ENCODE data around the gene CD2BP2.

CD2BP2 gene

GRCh38 chr16:30378236-30379157 is 23.4 kb upstream of the CD2BP2 start:
- DNase-seq (ENCODE audit: low read depth in 2 of 2) = peak; percentile 98 to 99

- DNase-seq (ENCODE audit: low read depth in 2 of 2) = peak; percentile 63 to 73
Measured at GRCh38 chr16:30377812-30378235, 22.7 kb upstream of the CD2BP2 start.

- DNase-seq (ENCODE audit: low read depth in 2 of 2) = no peak
Measured at GRCh38 chr16:30377050-30377811, 22.1 kb upstream of the CD2BP2 start.

GRCh38 chr16:30376461-30376902 is 21.4 kb upstream of the CD2BP2 start:
- DNase-seq (ENCODE audit: low read depth in 2 of 2) = no peak

- no peak for DNase-seq (ENCODE audit: low read depth in 2 of 2)
Measured at GRCh38 chr16:30375864-30376263, 20.8 kb upstream of the CD2BP2 start.

- no peak for DNase-seq (ENCODE audit: low read depth in 2 of 2)
Measured at GRCh38 chr16:30374538-30374937, 19.4 kb upstream of the CD2BP2 start, which contains the start of gene MYL11. Gene MYL11 (plus strand): TSS chr16:30374802. CDS start chr16:30374858, 56 bp downstream.

- DNase-seq (ENCODE audit: low read depth in 2 of 2) = no peak
Measured at GRCh38 chr16:30372725-30373124, 17.6 kb upstream of the CD2BP2 start.

GRCh38 chr16:30372038-30372712 is 17.1 kb upstream of the CD2BP2 start:
- no peak for DNase-seq (ENCODE audit: low read depth in 2 of 2)

- DNase-seq (ENCODE audit: low read depth in 2 of 2) = no peak
Measured at GRCh38 chr16:30371248-30371816, 16.2 kb upstream of the CD2BP2 start.

GRCh38 chr16:30370456-30371247 is 15.5 kb upstream of the CD2BP2 start, which contains the start of gene TBC1D10B:
Gene TBC1D10B (minus strand): TSS chr16:30370494. CDS start chr16:30370183, 311 bp downstream.
- peak; percentile 97 to 98 for DNase-seq (ENCODE audit: low read depth in 2 of 2)

GRCh38 chr16:30369938-30370455 is 14.9 kb upstream of the CD2BP2 start:
- no peak for DNase-seq (ENCODE audit: low read depth in 2 of 2)

GRCh38 chr16:30369091-30369937 is 14.2 kb upstream of the CD2BP2 start:
- DNase-seq (ENCODE audit: low read depth in 2 of 2) = no peak

- DNase-seq (ENCODE audit: low read depth in 2 of 2) = no peak
Measured at GRCh38 chr16:30368792-30369090, 13.6 kb upstream of the CD2BP2 start.

GRCh38 chr16:30368122-30368791 is 13.1 kb upstream of the CD2BP2 start:
- DNase-seq (ENCODE audit: low read depth in 2 of 2) = no peak

- DNase-seq (ENCODE audit: low read depth in 2 of 2) = no peak
Measured at GRCh38 chr16:30367349-30368009, 12.4 kb upstream of the CD2BP2 start.

GRCh38 chr16:30366511-30366910 is 11.4 kb upstream of the CD2BP2 start:
- no peak for DNase-seq (ENCODE audit: low read depth in 2 of 2)

GRCh38 chr16:30365200-30365599 is 10.1 kb upstream of the CD2BP2 start:
- DNase-seq (ENCODE audit: low read depth in 2 of 2) = no peak

GRCh38 chr16:30361180-30361579 is 6.1 kb upstream of the CD2BP2 start:
- no peak for DNase-seq (ENCODE audit: low read depth in 2 of 2)

- no peak for DNase-seq (ENCODE audit: low read depth in 2 of 2)
Measured at GRCh38 chr16:30359871-30360170, 4.7 kb upstream of the CD2BP2 start.

All from activated CD4-positive, alpha-beta T cell treated with anti-CD3 and anti-CD28 coated beads for 24 hours (primary cell).